Upper lobe of right lung (tissue), 1 donor: ENCODE data around the gene SLC4A11. TPM values are rescaled to one million over a fixed set of nuclear protein-coding genes. Genes with fewer than 3 reads are reported as not detected.

Experiments used
- ATAC-seq: fragments of 200-7000 bp; cut with Tn5 transposase; one replicate; pipeline ENCODE4 v1.9.1; 2020; ENCODE audit warnings: mild to moderate bottlenecking, moderate library complexity
- DNase-seq: peaks from one replicate; pipeline ENCODE4 v3.0.0-alpha.2; 2020
- H3K27ac ChIP-seq: fragments of 200-600 bp; one replicate; pipeline ENCODE4 v1.8.0; 2022
- H3K27me3 ChIP-seq: fragments of 200-600 bp; one replicate; pipeline ENCODE4 v1.8.0; 2022; ENCODE audit warnings: mild to moderate bottlenecking
- H3K36me3 ChIP-seq: fragments of 200-600 bp; one replicate; pipeline ENCODE4 v1.8.0; 2022
- H3K4me1 ChIP-seq: fragments of 200-600 bp; one replicate; pipeline ENCODE4 v1.8.0; 2022
- H3K4me3 ChIP-seq: fragments of 200-600 bp; one replicate; pipeline ENCODE4 v1.8.0; 2022; ENCODE audit warnings: mild to moderate bottlenecking
- H3K9me3 ChIP-seq: fragments of 200-600 bp; one replicate; pipeline ENCODE4 v1.8.0; 2022
- CTCF ChIP-seq: fragments of 200-600 bp; IDR thresholded peaks from one replicate; pipeline ENCODE4 v1.8.0; 2022; ENCODE audit warnings: antibody characterized with exemption
- intact Hi-C: fragments of 100-400 bp; cut with DNase I; formaldehyde crosslinking; loops from one replicate; pipeline ENCODE4 v1.11.0; 2022
- total RNA-seq: library from RNA; stranded (reverse); fragmentation: NEBNext Ultra II Directional; extraction: Animal tissue kit (Norgen Biotek cat#: 25700); gene quantifications from one replicate; pipeline ENCODE4 v1.2.1, GENCODE V29; 2021
- donor health status: DM: no; HTN: yes; CAD: no; lungs with severe emphysema.

The SLC4A11 gene
- total RNA-seq, 1 donor from 2014 or later, result 2.7 TPM

GRCh38 chr20:3229158-3229557 is 9.8 kb downstream of the SLC4A11 start:
- intact Hi-C loops, result no loop called here
- peaks cover 9% of the 10 kb centered on the region for H3K36me3 ChIP-seq
- no peak overlapping the region for H3K4me3 ChIP-seq
- no peaks in the 10 kb centered on the region for H3K4me1 ChIP-seq
- no peak for ATAC-seq
- TF ChIP-seq CTCF, result no peak
- no peaks in the 10 kb centered on the region for H3K27me3 ChIP-seq
- no peak overlapping the region for H3K27ac ChIP-seq
- no peak for DNase-seq
- H3K9me3 ChIP-seq, result no peaks in the 10 kb centered on the region

DNA sequence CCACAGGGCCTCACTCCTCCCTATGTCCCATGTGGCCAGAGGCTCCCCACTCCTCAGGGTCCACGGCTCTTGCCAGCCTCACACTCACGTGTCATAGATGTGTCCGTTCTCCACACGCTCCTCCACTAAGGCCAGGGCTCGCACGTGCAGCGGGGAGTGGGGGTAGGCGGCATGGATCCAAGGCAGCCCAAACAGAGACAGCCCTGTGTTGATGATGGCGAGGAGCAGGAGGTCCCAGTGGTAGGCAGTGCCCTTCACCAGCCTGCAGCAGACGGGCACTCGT is 10.3 kb downstream of the SLC4A11 start:
- TF ChIP-seq CTCF, result no peak
- ATAC-seq, result no peak
- Histone ChIP-seq H3K9me3 (no peaks in the 10 kb centered on the region), H3K27me3 (no peaks in the 10 kb centered on the region), H3K4me3 (no peak overlapping the region), H3K4me1 (no peaks in the 10 kb centered on the region), H3K36me3 (peaks cover 14% of the 10 kb centered on the region), H3K27ac (no peak overlapping the region)
- no peak for DNase-seq
- intact Hi-C loops, result no loop called here

GRCh38 chr20:3227936-3228749 is 10.8 kb downstream of the SLC4A11 start:
- H3K36me3 ChIP-seq, result peaks cover 19% of the 10 kb centered on the region
- H3K4me1 ChIP-seq, result no peaks in the 10 kb centered on the region
- no peaks in the 10 kb centered on the region for H3K9me3 ChIP-seq
- no peak overlapping the region for H3K4me3 ChIP-seq
- H3K27me3 ChIP-seq, result no peaks in the 10 kb centered on the region
- no peak overlapping the region for H3K27ac ChIP-seq
- DNase-seq (no peak), ATAC-seq (no peak)
- no peak for TF ChIP-seq CTCF
- intact Hi-C loops, result no loop called here

GRCh38 chr20:3227506-3227905 is 11.5 kb downstream of the SLC4A11 start:
- intact Hi-C loops, result no loop called here
- H3K27me3 ChIP-seq, result no peaks in the 10 kb centered on the region
- no peak for TF ChIP-seq CTCF
- H3K4me3 ChIP-seq, result no peak overlapping the region
- ATAC-seq (no peak), DNase-seq (no peak)
- H3K9me3 ChIP-seq, result no peaks in the 10 kb centered on the region
- no peaks in the 10 kb centered on the region for H3K4me1 ChIP-seq
- peaks cover 25% of the 10 kb centered on the region for H3K36me3 ChIP-seq
- no peak overlapping the region for H3K27ac ChIP-seq

DNA sequence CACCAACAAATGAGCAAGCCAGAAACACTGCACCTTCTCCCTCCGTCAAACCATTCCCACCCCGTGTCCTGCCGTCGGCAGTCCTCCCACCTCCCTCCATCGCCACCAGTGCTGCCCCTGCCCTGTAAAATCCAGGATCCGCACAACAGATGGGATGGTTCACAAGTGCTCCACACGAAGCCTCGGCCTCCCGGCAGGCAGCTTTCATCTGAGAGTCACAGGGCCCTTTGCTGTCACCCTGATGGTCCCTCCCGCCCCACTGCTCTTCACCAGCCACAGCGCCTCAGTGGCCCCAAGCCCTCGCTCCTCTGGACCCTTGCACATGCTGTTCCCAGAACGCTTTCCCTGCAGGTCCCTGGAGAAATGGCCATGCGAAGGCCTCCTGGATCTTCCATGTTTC is 12.1 kb downstream of the SLC4A11 start:
- Histone ChIP-seq H3K4me3 (no peak overlapping the region), H3K9me3 (no peaks in the 10 kb centered on the region), H3K4me1 (no peaks in the 10 kb centered on the region), H3K27ac (no peak overlapping the region), H3K36me3 (peaks cover 30% of the 10 kb centered on the region), H3K27me3 (no peaks in the 10 kb centered on the region)
- intact Hi-C loops, result no loop called here
- ATAC-seq (no peak), DNase-seq (no peak)
- TF ChIP-seq CTCF, result no peak

GRCh38 chr20:3226093-3226492 is 12.9 kb downstream of the SLC4A11 start:
- H3K27ac ChIP-seq, result no peak overlapping the region
- TF ChIP-seq CTCF, result no peak
- DNase-seq (no peak), ATAC-seq (no peak)
- no peaks in the 10 kb centered on the region for H3K4me1 ChIP-seq
- no peaks in the 10 kb centered on the region for H3K9me3 ChIP-seq
- intact Hi-C loops, result no loop called here
- H3K36me3 ChIP-seq, result peaks cover 38% of the 10 kb centered on the region
- no peak overlapping the region for H3K4me3 ChIP-seq
- H3K27me3 ChIP-seq, result no peaks in the 10 kb centered on the region
